Testis (tissue), 2 donors: Measurements from ENCODE around the gene DRC7.

ENCODE experiments used
- POLR2A ChIP-seq: fragments of 450-650 bp; IDR thresholded peaks from one replicate; pipeline ENCODE4 v1.6.1; 2017; ENCODE audit warnings: antibody characterized with exemption, mild to moderate bottlenecking, moderate library complexity
- TF ChIP-seq, protein P1 (sequence below), 3 experiments: fragments of 450-650 bp in 2 of 3; fragments of 200-600 bp in 1 of 3; sonication (generic) in 1 of 3; IDR thresholded peaks; one replicate each; pipeline ENCODE4 v1.5.1; 2016 to 2019; ENCODE audit warnings: antibody characterized with exemption in 3 of 3, mild to moderate bottlenecking in 2 of 3, moderate library complexity in 1 of 3

DNA sequence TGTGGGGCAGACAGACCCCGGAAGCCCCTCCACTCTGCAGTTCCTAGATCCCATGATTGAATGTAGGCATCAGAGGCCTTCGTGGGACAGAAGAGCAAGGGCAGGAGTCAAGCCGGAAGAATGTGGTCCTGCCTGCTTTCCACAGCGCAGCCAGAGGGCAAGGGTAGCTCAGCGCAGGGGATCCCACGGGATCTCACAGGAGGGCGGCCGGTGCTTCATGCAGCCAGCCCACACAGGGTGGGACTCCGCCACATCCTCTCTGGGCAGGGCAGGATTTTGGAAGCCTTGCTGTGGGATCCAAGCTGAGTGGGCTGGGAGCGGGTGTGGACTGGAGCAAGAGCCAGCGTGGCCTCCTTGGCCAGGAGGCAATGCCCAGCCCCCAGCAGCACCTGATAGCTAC, 54.0 kb downstream of the DRC7 start:
- TF ChIP-seq, protein P1, sequence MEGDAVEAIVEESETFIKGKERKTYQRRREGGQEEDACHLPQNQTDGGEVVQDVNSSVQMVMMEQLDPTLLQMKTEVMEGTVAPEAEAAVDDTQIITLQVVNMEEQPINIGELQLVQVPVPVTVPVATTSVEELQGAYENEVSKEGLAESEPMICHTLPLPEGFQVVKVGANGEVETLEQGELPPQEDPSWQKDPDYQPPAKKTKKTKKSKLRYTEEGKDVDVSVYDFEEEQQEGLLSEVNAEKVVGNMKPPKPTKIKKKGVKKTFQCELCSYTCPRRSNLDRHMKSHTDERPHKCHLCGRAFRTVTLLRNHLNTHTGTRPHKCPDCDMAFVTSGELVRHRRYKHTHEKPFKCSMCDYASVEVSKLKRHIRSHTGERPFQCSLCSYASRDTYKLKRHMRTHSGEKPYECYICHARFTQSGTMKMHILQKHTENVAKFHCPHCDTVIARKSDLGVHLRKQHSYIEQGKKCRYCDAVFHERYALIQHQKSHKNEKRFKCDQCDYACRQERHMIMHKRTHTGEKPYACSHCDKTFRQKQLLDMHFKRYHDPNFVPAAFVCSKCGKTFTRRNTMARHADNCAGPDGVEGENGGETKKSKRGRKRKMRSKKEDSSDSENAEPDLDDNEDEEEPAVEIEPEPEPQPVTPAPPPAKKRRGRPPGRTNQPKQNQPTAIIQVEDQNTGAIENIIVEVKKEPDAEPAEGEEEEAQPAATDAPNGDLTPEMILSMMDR (IDR thresholded peaks at IDR 0.05), result no peak
- TF ChIP-seq POLR2A, result no peak
